Psoas muscle (tissue), 8 donors: ENCODE measurements around the gene MAPKAPK2. TPM values are rescaled to one million over a fixed set of nuclear protein-coding genes. Genes with fewer than 3 reads are reported as not detected.
A peak's percentile ranks its signal among the peaks of the same experiment; 100 is the strongest.

Experiments
- ATAC-seq, 4 donors: fragments of 200-7000 bp; cut with Tn5 transposase; one replicate each; pipeline ENCODE4 v1.9.1; 2020; ENCODE audit warnings: moderate library complexity in 3 of 4, mild to moderate bottlenecking in 2 of 4
- DNase-seq, 2 donors: peaks; one replicate each; pipeline ENCODE4 v3.0.0-alpha.2; 2020
- H3K27ac ChIP-seq: fragments of 200-600 bp; one replicate; pipeline ENCODE4 v1.8.0; 2022
- H3K27me3 ChIP-seq, 3 donors: fragments of 200-600 bp in 1 of 3; one replicate each; pipeline versions ENCODE4 v1.6.1 to v1.8.0; 2013 to 2022; ENCODE audit warnings: low read length in 2 of 3, mild to moderate bottlenecking in 2 of 3, moderate library complexity in 1 of 3; ENCODE audit not compliant: insufficient read depth in 3 of 3
- H3K36me3 ChIP-seq, 2 donors: fragments of 200-600 bp in 1 of 2; one replicate each; pipeline versions ENCODE4 v1.6.1 to v1.8.0; 2013 to 2022; ENCODE audit warnings: low read depth in 1 of 2, mild to moderate bottlenecking in 1 of 2, moderate library complexity in 1 of 2; ENCODE audit not compliant: insufficient read depth in 1 of 2
- H3K4me1 ChIP-seq: fragments of 200-600 bp; one replicate; pipeline ENCODE4 v1.8.0; 2022
- H3K4me3 ChIP-seq: fragments of 200-600 bp; one replicate; pipeline ENCODE4 v1.8.0; 2022; ENCODE audit warnings: mild to moderate bottlenecking
- H3K9me3 ChIP-seq: fragments of 200-600 bp; one replicate; pipeline ENCODE4 v1.8.0; 2022
- CTCF ChIP-seq: fragments of 200-600 bp; IDR thresholded peaks from one replicate; pipeline ENCODE4 v1.8.0; 2022; ENCODE audit warnings: antibody characterized with exemption
- WGBS, 3 donors: extraction: QIAGEN DNeasy Blood & Tissue Kit; methylation state at CpG; one replicate each; pipeline versions ENCODE4 v1.1.6 to v1.1.7; 2013; 5-methylcytosine and 5-hydroxymethylcytosine counted together
- intact Hi-C, 2 donors: fragments of 100-400 bp; cut with DNase I; formaldehyde crosslinking; loops; one replicate each; pipeline versions ENCODE4 v1.11.0 to v1.14.2; 2022
- polyA plus RNA-seq, 3 donors: library from polyadenylated mRNA; stranded (reverse); fragments of 200-250 nt; gene quantifications; one replicate each; pipeline ENCODE4 v1.2.3, GENCODE V29; 2013
- total RNA-seq, 4 donors: library from RNA; stranded (reverse); fragmentation: NEBNext Ultra II Directional in 2 of 4; extraction: Animal tissue kit (Norgen Biotek cat#: 25700) in 2 of 4; gene quantifications; one replicate each; pipeline versions ENCODE4 v1.2.1 to v1.2.4, GENCODE V29; 2021 to 2023
- donor health status: healthy with polysubstance abuse.
- donor health status: DM: no; HTN: no; CAD: no; lungs with moderate emphysema.
- donor health status: Bipolar disorder and iron deficiency.
- donor health status: healthy.
- donor health status: DM: yes; HTN: yes; CAD: no.
- donor health status: DM: no; HTN: no; CAD: no.
- donor health status: DM: no; HTN: no; CAD: no.
- donor health status: DM: yes; HTN: yes; CAD: no.

MAPKAPK2 gene
- total and polyA plus RNA-seq, 7 donors, result 89.4 to 198 (median 139) TPM

DNA sequence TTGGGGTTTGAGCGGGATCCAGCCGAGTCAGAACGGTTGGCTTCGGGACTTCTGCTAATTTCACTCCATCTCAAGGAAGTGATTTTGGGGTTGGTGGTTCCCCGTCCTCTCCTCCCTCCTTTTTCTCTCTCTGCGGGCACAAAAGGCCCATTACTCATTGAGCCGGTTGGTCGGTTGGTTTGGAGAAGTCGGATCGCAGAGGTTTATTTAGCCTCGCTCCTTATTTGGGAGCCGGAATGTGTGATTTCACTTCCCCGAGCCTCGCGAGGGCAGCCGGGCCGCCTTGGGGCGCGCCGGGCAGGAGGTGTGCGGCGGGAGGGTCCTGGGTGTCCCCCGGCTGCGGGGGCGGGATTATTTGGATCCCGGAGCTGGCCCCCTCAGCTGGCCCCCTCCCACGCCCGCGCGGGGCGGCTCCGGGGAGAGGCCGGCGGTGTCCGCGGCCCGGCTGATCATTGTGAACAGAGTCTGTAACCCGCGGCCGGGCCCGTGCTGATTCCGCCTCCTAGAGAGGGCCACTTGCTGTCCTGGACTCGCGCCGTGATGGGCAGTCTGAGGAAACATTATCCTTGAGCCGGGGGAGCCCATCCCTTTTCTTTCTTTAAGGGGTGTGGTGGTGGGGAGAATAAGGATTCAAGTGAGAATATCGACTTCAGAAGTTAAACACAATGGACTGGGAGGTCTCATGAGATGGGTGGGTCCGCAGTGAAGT, 1.2 kb downstream of the MAPKAPK2 start:
- peak; percentile 67 to 84 for DNase-seq
- Histone ChIP-seq H3K36me3 (peaks cover 0 to 5% of the 10 kb centered on the region in 2 donors), H3K27me3 (no peaks in the 10 kb centered on the region), H3K4me1 (peaks cover 53% of the 10 kb centered on the region), H3K9me3 (no peaks in the 10 kb centered on the region), H3K27ac (peak overlapping the region; percentile 98), H3K4me3 (peak overlapping the region; percentile 96)
- intact Hi-C loops, result loop anchor here in 1 of 2 donors (5.0 kb wide), 1 partner anchor 36 kb away; no protein-coding TSS in a partner anchor
- no peak for TF ChIP-seq CTCF
- WGBS, 3 donors, result 0 to 1% (median 1%) methylated on average over 38 to 48 of the region's 48 CpGs
- peak; percentile 53 to 75 (median 66) for ATAC-seq

GRCh38 chr1:206686478-206687249, 2.0 kb downstream of the MAPKAPK2 start:
- ATAC-seq, result no peak
- Histone ChIP-seq H3K36me3 (peaks cover 0 to 5% of the 10 kb centered on the region in 2 donors), H3K27ac (peak overlapping the region; percentile 98), H3K9me3 (no peaks in the 10 kb centered on the region), H3K4me3 (peak overlapping the region; percentile 96), H3K4me1 (peaks cover 60% of the 10 kb centered on the region), H3K27me3 (no peaks in the 10 kb centered on the region)
- WGBS, 3 donors, result 2 to 7% (median 5%) methylated on average over 8 of the region's 8 CpGs
- TF ChIP-seq CTCF, result no peak
- DNase-seq, result no peak
- intact Hi-C loops, result loop anchor here in 1 of 2 donors (5.0 kb wide), 1 partner anchor 36 kb away; no protein-coding TSS in a partner anchor

DNA sequence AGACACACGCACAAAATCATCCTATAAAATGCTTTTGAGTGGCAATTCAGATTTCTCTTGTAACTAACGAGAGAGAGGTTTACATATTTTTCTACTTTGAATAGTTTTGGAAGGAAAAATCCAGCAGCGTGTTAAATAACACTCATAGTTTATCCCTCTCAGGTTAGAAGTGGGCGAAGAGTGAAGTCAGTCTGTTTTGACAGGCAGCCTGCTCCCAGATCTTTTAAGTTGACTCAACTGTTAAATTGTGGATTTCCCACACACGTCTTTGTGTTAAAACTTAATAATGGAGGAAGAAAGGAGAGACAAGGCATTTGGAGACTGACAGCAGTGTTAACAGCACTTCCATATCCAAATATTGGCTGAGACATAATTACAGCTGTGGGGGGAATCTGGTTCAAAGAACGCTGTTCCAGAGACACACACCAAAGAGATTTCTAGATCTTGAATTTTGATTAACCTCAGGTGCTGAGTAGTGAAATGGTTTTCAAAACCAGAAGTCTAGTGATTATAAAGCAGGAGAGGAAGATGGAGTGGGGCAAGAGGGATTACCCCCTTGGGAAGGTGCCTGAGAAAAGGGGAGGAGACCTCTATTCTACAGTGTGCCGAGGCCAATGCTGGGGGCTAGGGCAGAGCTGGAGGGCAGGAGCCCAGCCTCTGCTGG, 2.7 kb downstream of the MAPKAPK2 start:
- DNase-seq, result no peak
- no peak for ATAC-seq
- intact Hi-C loops, result loop anchor here in 1 of 2 donors (5.0 kb wide), 1 partner anchor 35 kb away; no protein-coding TSS in a partner anchor
- Histone ChIP-seq H3K9me3 (no peaks in the 10 kb centered on the region), H3K36me3 (peaks cover 0 to 5% of the 10 kb centered on the region in 2 donors), H3K4me1 (peaks cover 67% of the 10 kb centered on the region), H3K27me3 (no peaks in the 10 kb centered on the region), H3K4me3 (peak overlapping the region; percentile 96), H3K27ac (peak overlapping the region; percentile 98)
- 40 to 56% (median 42%) methylated on average over 7 of the region's 7 CpGs for WGBS, 3 donors
- TF ChIP-seq CTCF, result no peak

GRCh38 chr1:206687915-206688442, 3.3 kb downstream of the MAPKAPK2 start:
- Histone ChIP-seq H3K4me3 (peak overlapping the region; percentile 96), H3K36me3 (peaks cover 0 to 5% of the 10 kb centered on the region in 2 donors), H3K9me3 (no peaks in the 10 kb centered on the region), H3K4me1 (peaks cover 73% of the 10 kb centered on the region), H3K27me3 (no peaks in the 10 kb centered on the region), H3K27ac (peak overlapping the region; percentile 98)
- no peak for TF ChIP-seq CTCF
- intact Hi-C loops, result loop anchor here in 1 of 2 donors (5.0 kb wide), 1 partner anchor 34 kb away; no protein-coding TSS in a partner anchor
- ATAC-seq (peak in 1 of 4 donors; percentile 4), DNase-seq (no peak)
- WGBS, 3 donors, result 19 to 36% (median 21%) methylated on average over 2 of the region's 2 CpGs
